ENCODE results near the gene TBC1D9.

Gene TBC1D9

DNA sequence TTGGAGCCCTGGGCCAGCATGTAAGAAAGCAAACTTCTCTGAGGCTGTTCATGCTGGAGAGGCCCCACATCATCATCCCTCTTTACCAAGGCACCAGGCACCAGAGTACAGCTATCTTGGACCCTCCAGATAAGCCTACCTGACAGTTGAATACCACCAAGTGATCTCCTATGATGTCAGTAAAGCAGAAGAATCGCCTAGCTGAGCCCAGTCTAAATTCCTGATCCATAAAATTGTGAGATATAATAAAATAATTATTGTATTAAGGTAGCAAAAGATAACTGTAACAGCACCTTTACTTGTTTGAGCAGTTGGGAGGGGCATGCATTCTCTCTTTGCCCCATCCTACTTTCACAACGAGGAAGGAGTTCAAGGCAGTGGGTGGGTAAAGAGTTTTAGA lies 184.6 kb downstream of the TBC1D9 start:
- TF ChIP-seq, protein P1, sequence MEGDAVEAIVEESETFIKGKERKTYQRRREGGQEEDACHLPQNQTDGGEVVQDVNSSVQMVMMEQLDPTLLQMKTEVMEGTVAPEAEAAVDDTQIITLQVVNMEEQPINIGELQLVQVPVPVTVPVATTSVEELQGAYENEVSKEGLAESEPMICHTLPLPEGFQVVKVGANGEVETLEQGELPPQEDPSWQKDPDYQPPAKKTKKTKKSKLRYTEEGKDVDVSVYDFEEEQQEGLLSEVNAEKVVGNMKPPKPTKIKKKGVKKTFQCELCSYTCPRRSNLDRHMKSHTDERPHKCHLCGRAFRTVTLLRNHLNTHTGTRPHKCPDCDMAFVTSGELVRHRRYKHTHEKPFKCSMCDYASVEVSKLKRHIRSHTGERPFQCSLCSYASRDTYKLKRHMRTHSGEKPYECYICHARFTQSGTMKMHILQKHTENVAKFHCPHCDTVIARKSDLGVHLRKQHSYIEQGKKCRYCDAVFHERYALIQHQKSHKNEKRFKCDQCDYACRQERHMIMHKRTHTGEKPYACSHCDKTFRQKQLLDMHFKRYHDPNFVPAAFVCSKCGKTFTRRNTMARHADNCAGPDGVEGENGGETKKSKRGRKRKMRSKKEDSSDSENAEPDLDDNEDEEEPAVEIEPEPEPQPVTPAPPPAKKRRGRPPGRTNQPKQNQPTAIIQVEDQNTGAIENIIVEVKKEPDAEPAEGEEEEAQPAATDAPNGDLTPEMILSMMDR (IDR thresholded peaks at IDR 0.05; ENCODE audit: low read length) = no peak
- TF ChIP-seq EZH2 (IDR thresholded peaks at IDR 0.05; ENCODE audit: borderline replicate concordance, low read length) = no peak
- Histone ChIP-seq H3K4me2 (ENCODE audit: low read length) (no peak overlapping the region), H3K9me3 (ENCODE audit: low read length) (no peaks in the 10 kb centered on the region), H3K36me3 (ENCODE audit: insufficient read depth, low read length) (no peaks in the 10 kb centered on the region), H4K20me1 (ENCODE audit: insufficient read depth, low read length) (no peaks in the 10 kb centered on the region), H3K4me3 (ENCODE audit: low read depth, low read length, poor library complexity, severe bottlenecking) (no peak overlapping the region), H2AFZ (ENCODE audit: low read length) (no peak overlapping the region), H3K9ac (ENCODE audit: low read length) (no peak overlapping the region), H3K9me2 (ENCODE audit: low read depth, low read length) (no peaks in the 10 kb centered on the region), H3F3A (ENCODE audit: insufficient read depth, low read length) (no peaks in the 10 kb centered on the region), H3K79me2 (ENCODE audit: insufficient read depth, low read length) (no peaks in the 10 kb centered on the region), H3K27ac (ENCODE audit: low read depth, low read length, poor library complexity, severe bottlenecking) (no peak overlapping the region), H3K4me1 (ENCODE audit: insufficient read depth, low read length, severe bottlenecking) (no peaks in the 10 kb centered on the region), H3K27me3 (ENCODE audit: insufficient read depth, low read length) (peaks cover 12% of the 10 kb centered on the region; the same call in 1 of the 2 replicates)
